Natural killer cell (primary cell): ENCODE results near the gene OR9A2. TPM values are rescaled to one million over a fixed set of nuclear protein-coding genes. Genes with fewer than 3 reads are reported as not detected.

Experiments
- ATAC-seq, 3 donors: fragments of 150-1000 bp in 2 of 3; fragments of 200-7000 bp in 1 of 3; cut with Tn5 transposase; 1 replicate in 1 of 3; 2 replicates in 2 of 3; pipeline ENCODE4 v1.10.0; 2021; ENCODE audit warnings: mild to moderate bottlenecking in 2 of 3, moderate library complexity in 2 of 3
- DNase-seq, 2 donors: peaks; one replicate each; pipeline versions ENCODE4 v3.0.0 to v3.0.0-alpha.2; 2013 to 2021; ENCODE audit warnings: mixed read lengths in 1 of 2
- H3K27ac ChIP-seq: one replicate; pipeline ENCODE4 v1.5.1; 2013; ENCODE audit warnings: mild to moderate bottlenecking, low read length
- H3K27me3 ChIP-seq: one replicate; pipeline ENCODE4 v1.6.1; 2013; ENCODE audit warnings: low read length; ENCODE audit not compliant: control insufficient read depth, insufficient read depth
- H3K36me3 ChIP-seq: one replicate; pipeline ENCODE4 v1.6.1; 2013; ENCODE audit warnings: low read length; ENCODE audit not compliant: control insufficient read depth, insufficient read depth
- H3K4me1 ChIP-seq: one replicate; pipeline ENCODE4 v1.6.1; 2013; ENCODE audit warnings: low read length; ENCODE audit not compliant: control insufficient read depth, insufficient read depth
- H3K4me3 ChIP-seq: one replicate; pipeline ENCODE4 v1.5.1; 2013; ENCODE audit warnings: low read length
- H3K9me3 ChIP-seq: one replicate; pipeline ENCODE4 v1.6.1; 2013; ENCODE audit warnings: low read length; ENCODE audit not compliant: control insufficient read depth, insufficient read depth
- H3K27ac Mint-ChIP-seq, 2 donors: one replicate each; pipeline ENCODE4 v1.8.0; 2022; ENCODE audit warnings: mild to moderate bottlenecking in 2 of 2, mixed read lengths in 2 of 2, moderate library complexity in 1 of 2
- H3K27me3 Mint-ChIP-seq, 2 donors: one replicate each; pipeline ENCODE4 v1.8.0; 2022; ENCODE audit warnings: low read depth in 2 of 2, mixed read lengths in 2 of 2
- H3K36me3 Mint-ChIP-seq: one replicate; pipeline ENCODE4 v1.8.0; 2022; ENCODE audit warnings: mixed read lengths
- H3K4me1 Mint-ChIP-seq, 2 donors: one replicate each; pipeline ENCODE4 v1.8.0; 2022; ENCODE audit warnings: mixed read lengths in 2 of 2
- H3K4me3 Mint-ChIP-seq: one replicate; pipeline ENCODE4 v1.8.0; 2022; ENCODE audit warnings: mild to moderate bottlenecking, moderate library complexity, mixed read lengths
- H3K9me3 Mint-ChIP-seq, 2 donors: one replicate each; pipeline ENCODE4 v1.8.0; 2022; ENCODE audit warnings: mixed read lengths in 2 of 2
- WGBS: methylation state at CpG from one replicate; pipeline ENCODE4 v1.1.7; 2013; ENCODE audit warnings: missing lambda C conversion rate; ENCODE audit not compliant: insufficient coverage; 5-methylcytosine and 5-hydroxymethylcytosine counted together
- intact Hi-C: fragments of 100-400 bp; cut with micrococcal nuclease; formaldehyde crosslinking; loops from one replicate; pipeline ENCODE4 v1.14.2; 2022
- total RNA-seq, 4 donors: library from RNA; stranded (reverse); fragments of 120-200 nt in 1 of 4; gene quantifications; one replicate each; pipeline versions ENCODE4 v1.2.3 to v1.2.4, GENCODE V29; 2013 to 2022
- TF ChIP-seq, protein P1 (sequence below): fragments of 200-600 bp; IDR thresholded peaks from one replicate; pipeline ENCODE4 v1.8.0; 2022; ENCODE audit warnings: antibody characterized with exemption

The OR9A2 gene
- total RNA-seq, 3 donors from 2014 or later (not counting 1 experiment from before 2014, with no cell fraction given) = not detected

GRCh38 chr7:143008007-143008901 lies 18.7 kb downstream of the OR9A2 start:
- peaks cover 10 to 11% of the 10 kb centered on the region in 2 donors for H3K4me1 Mint-ChIP-seq
- no peaks in the 10 kb centered on the region for H3K9me3 Mint-ChIP-seq
- H3K27me3 ChIP-seq = no peaks in the 10 kb centered on the region
- no peak overlapping the region for H3K27ac ChIP-seq
- intact Hi-C loops = loop anchor here (1.0 kb wide), 1 partner anchor 207 kb away; no protein-coding TSS in a partner anchor
- peaks cover 2% of the 10 kb centered on the region for H3K4me1 ChIP-seq
- DNase-seq (peak; percentile 78 to 91), ATAC-seq (peak; percentile 95 to 99 (median 98))
- H3K9me3 ChIP-seq = no peaks in the 10 kb centered on the region
- H3K36me3 ChIP-seq = no peaks in the 10 kb centered on the region
- TF ChIP-seq, protein P1, sequence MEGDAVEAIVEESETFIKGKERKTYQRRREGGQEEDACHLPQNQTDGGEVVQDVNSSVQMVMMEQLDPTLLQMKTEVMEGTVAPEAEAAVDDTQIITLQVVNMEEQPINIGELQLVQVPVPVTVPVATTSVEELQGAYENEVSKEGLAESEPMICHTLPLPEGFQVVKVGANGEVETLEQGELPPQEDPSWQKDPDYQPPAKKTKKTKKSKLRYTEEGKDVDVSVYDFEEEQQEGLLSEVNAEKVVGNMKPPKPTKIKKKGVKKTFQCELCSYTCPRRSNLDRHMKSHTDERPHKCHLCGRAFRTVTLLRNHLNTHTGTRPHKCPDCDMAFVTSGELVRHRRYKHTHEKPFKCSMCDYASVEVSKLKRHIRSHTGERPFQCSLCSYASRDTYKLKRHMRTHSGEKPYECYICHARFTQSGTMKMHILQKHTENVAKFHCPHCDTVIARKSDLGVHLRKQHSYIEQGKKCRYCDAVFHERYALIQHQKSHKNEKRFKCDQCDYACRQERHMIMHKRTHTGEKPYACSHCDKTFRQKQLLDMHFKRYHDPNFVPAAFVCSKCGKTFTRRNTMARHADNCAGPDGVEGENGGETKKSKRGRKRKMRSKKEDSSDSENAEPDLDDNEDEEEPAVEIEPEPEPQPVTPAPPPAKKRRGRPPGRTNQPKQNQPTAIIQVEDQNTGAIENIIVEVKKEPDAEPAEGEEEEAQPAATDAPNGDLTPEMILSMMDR = peak; percentile 91
- WGBS = 50% methylated on average over 23 of the region's 24 CpGs
- H3K27me3 Mint-ChIP-seq = peaks cover 20 to 21% of the 10 kb centered on the region in 2 donors
- no peak overlapping the region for H3K27ac Mint-ChIP-seq
- H3K4me3 ChIP-seq = no peak overlapping the region
- no peaks in the 10 kb centered on the region for H3K36me3 Mint-ChIP-seq
- H3K4me3 Mint-ChIP-seq = no peak overlapping the region

DNA sequence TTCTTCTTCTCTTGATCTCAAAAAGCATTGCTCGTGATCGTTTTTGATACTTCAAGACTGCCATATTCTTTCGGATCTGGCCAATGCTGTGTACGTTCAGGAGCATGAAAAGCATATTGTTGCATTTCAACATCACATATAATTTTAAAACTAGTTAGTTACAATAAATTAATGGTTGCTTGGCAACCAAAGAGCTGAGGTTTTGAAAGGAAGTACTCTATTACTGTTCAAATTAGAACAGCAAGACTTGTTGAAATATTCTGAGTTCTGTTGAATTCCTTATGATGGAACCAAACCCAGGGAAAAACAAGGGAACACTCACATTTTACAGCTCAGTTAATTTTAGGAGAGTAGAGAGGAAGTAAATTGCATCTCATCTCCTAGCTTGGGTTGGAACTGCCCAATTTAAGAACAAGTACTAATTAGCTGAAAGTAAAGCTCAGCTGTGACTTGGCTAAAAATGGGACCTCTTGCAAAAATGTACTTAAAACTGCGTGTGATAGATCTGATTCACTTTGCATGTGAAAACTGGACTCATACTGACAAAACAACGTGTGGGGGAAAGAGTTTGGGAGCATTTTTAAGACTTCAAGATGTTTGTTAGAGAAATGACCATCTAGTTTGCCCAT lies 21.2 kb downstream of the OR9A2 start:
- Mint-ChIP-seq H3K4me1 (peaks cover 12 to 14% of the 10 kb centered on the region in 2 donors), H3K4me3 (no peak overlapping the region), H3K36me3 (no peaks in the 10 kb centered on the region), H3K27me3 (peaks cover 23 to 32% of the 10 kb centered on the region in 2 donors), H3K9me3 (no peaks in the 10 kb centered on the region), H3K27ac (no peak overlapping the region)
- Histone ChIP-seq H3K27me3 (no peaks in the 10 kb centered on the region), H3K36me3 (no peaks in the 10 kb centered on the region), H3K4me1 (peaks cover 5% of the 10 kb centered on the region), H3K9me3 (no peaks in the 10 kb centered on the region), H3K27ac (no peak overlapping the region), H3K4me3 (no peak overlapping the region)
- WGBS = 71% methylated on average over 6 of the region's 6 CpGs
- TF ChIP-seq, protein P1 = no peak
- intact Hi-C loops = no loop called here
- DNase-seq = no peak
- ATAC-seq = no peak

- Mint-ChIP-seq H3K27me3 (peaks cover 17 to 32% of the 10 kb centered on the region in 2 donors), H3K9me3 (no peaks in the 10 kb centered on the region), H3K4me3 (peak overlapping the region; percentile 88), H3K4me1 (peaks cover 12 to 14% of the 10 kb centered on the region in 2 donors), H3K27ac (peak overlapping the region in 1 of 2 donors; percentile 54), H3K36me3 (no peaks in the 10 kb centered on the region)
- H3K4me3 ChIP-seq = no peak overlapping the region
- WGBS = 29% methylated on average over 4 of the region's 6 CpGs
- TF ChIP-seq, protein P1 = peak; percentile 74
- ATAC-seq (peak; percentile 73 to 78 (median 74)), DNase-seq (peak in 1 of 2 donors; percentile 83)
- no peaks in the 10 kb centered on the region for H3K9me3 ChIP-seq
- no peaks in the 10 kb centered on the region for H3K27me3 ChIP-seq
- no peak overlapping the region for H3K27ac ChIP-seq
- no peaks in the 10 kb centered on the region for H3K36me3 ChIP-seq
- intact Hi-C loops = loop anchor here (1.0 to 2.0 kb wide), 3 partner anchors 149 to 399 kb away; no protein-coding TSS in a partner anchor
- H3K4me1 ChIP-seq = peaks cover 5% of the 10 kb centered on the region
These were observed 23.4 kb downstream of the OR9A2 start for GRCh38 chr7:143003393-143004051.
